Activated CD4-positive, alpha-beta T cell treated with anti-CD3 and anti-CD28 coated beads, Interleukin-10, Interleukin-2, amounts not matched to agents 100 ng/mL and 50 ng/mL, durations not matched to agents 16 hours and 8 hours (primary cell): ENCODE data around the gene TSPAN13.
"Not testable (repeated sequence)": the region's sequence is repeated elsewhere in the genome, so short reads cannot be mapped to it uniquely, and the experiment has no call there.

ENCODE experiments used
- DNase-seq: peaks from one replicate; pipeline ENCODE4 v3.0.0-alpha.2; 2020

TSPAN13 gene

GRCh38 chr7:16741676-16742075, 11.9 kb upstream of the TSPAN13 start:
- no peak for DNase-seq

- DNase-seq = no peak
Measured at GRCh38 chr7:16742547-16742946, 11.0 kb upstream of the TSPAN13 start.

GRCh38 chr7:16743236-16743635, 10.3 kb upstream of the TSPAN13 start:
- DNase-seq = no peak

- DNase-seq = no peak
Measured at GRCh38 chr7:16744518-16745250, 8.9 kb upstream of the TSPAN13 start.

- DNase-seq = no peak
Measured at GRCh38 chr7:16745645-16746044, 7.9 kb upstream of the TSPAN13 start.

DNA sequence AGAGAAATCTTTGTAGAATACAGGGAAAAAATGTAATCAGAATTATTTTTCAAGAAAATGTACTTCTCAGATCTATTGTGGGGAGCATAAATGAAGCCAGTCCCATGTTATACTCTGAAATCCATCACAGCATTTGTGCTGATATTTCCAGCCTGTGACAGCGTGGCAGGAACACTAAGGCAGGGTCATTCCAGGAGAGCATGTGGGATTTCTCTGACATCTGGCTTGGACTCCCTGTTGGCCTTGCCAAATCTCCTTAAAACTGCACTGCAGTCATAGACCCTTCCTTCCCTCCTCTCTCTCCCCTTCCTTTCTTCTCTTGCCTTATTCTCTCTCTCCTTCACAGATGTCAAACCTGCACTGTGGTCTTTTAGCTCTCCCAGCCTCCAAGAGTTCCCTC, 6.5 kb upstream of the TSPAN13 start:
- DNase-seq = no peak

DNA sequence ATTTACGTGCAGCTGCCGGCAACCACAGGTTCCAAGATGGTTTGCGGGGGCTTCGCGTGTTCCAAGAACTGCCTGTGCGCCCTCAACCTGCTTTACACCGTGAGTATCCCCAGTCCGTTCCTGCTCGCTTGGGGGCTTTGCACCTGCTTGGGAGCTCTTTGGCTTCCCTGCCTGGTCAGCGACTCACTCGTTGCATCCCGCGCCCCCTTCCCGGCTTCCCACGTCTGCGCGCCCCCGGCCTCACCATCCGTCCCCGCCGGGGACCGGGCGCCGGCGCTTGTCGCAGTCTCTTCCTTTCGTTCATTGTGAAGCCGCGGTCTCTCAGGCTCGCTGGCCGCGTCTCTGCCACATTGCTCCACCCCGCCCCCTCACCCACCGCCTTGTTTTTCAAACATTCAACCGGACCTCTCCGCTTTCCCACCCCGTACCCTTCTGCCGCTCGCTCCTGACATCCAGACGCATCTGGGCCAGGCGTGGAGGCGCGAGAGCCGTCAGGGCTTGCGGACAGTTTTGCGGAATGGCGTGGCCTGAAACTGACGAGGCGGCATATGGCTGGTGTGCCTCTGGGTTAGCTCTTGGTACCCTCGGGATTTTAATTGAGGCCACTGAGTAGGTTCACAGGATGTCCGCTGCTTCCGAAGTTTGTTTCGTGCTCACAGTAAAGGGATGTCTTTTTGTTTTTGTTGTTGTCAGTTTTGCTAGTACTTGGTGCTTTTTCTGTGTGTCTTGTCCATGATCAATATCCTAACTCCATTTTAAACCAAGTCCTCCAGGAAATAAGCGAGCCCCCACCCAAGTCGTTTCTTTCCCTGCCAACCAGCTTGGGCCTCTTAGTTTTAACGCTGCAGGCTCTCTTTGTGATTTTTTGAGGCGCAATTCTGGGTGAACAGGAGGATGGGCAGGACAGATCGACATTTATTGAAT, 639 bp downstream of the TSPAN13 start:
- DNase-seq = peak; percentile 5

DNA sequence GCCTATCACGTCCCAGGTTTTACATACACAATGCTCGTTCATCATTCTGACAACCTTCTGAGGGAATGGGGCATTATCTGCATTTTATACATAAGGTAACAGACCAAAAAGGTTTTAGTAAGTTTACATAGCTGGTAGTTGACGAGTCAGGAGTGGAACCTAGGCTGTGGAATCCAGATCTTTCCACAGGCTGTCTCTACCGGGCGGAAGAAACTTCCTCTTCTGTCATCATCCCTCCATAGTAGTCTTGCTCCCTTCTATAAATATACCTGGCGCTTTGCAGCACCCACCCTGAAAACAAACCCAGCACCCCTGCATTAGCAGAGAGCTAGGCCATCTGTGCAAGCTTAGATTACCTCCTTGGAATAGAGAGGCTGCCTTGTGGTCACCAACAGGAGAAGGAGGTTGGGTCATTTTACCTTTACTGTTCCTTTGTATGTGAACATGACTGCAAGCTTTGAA, 1.3 kb downstream of the TSPAN13 start:
- no peak for DNase-seq

DNA sequence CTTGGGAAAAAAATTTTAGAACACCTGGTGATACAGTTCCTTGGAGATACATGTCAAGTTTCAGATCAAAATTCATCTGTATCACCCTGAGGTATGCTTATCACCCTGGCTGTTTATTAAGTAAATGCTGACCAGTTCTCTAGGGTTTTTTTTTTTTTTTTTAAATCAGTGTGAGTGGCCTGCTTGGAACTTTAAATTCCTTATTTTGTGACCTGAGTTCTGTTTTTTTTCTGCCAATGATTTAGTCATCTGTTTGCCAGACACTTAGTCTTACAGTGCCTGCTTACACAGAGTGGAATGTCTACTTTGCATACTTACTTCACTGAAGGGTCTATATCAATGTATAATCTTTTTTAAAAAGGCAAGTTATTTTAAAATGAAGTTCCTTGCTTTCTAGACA, 1.8 kb downstream of the TSPAN13 start:
- DNase-seq = no peak

DNA sequence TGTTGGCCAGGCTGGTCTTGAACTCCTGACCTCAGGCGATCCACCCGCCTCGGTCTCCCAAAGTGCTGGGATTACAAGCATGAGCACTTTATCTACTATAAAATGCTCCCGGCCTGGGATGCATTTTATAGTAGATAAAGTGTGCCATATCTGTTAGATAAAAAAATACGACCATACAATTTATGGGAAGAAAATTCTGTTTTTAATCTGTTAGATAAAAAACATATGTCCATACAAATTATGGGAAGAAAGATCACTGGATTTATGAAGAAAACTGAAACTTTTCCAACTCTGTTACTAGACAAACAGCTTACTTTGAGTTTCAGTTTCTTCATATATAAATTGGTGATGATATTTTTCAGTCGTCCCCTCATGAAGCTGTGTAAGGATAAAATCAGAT, 4.5 kb downstream of the TSPAN13 start:
- DNase-seq = no peak

DNA sequence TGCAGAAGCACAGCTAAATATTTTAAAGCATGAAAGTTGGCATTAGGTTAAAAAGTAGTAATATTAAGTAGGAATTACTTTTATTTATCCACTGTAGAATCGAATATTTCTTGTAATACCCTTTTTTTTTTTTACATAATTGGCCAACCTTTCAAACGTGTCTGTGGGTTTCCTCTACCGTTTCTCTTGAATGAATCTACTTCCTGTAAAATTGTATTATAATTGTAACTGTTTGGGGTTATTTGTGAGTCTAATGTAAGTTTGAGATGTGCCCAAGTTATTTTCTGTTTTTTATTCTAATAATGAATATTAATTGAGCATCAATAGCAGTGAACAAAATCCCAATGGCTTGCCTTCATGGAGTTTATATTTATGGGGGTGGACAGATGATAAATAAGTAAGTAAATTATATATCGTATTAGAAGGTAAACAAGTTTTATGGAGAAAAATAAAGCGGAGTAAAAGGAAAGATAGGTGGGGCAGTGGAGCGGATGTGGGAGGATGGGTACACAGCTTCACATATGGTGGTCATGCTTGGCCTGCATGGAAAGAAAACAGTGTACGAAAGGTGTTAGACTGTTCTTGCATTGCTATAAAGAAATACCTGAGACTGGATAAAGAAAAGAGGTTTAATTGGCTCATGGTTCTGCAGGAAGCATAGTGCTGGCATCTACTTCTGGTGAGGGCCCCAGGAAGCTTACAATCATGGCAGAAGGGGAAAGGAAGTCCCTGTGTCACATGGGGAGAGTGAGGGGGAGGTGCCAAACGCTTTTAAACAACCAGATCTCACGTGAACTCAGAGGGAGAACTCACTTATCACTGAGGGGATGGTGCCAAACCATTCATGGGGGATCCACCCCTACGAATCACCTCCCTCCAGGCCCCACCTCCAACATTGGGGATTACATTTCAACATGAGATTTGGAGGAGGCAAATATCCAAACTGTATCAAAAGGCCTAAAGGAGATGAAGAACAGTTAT, 5.4 kb downstream of the TSPAN13 start:
- no peak for DNase-seq

GRCh38 chr7:16759840-16760239, 6.3 kb downstream of the TSPAN13 start:
- DNase-seq = no peak

GRCh38 chr7:16762177-16762576, 8.6 kb downstream of the TSPAN13 start:
- DNase-seq = no peak

GRCh38 chr7:16764942-16765341, 11.4 kb downstream of the TSPAN13 start:
- no peak for DNase-seq

- DNase-seq = no peak
Measured at GRCh38 chr7:16765436-16765859, 11.9 kb downstream of the TSPAN13 start.

DNA sequence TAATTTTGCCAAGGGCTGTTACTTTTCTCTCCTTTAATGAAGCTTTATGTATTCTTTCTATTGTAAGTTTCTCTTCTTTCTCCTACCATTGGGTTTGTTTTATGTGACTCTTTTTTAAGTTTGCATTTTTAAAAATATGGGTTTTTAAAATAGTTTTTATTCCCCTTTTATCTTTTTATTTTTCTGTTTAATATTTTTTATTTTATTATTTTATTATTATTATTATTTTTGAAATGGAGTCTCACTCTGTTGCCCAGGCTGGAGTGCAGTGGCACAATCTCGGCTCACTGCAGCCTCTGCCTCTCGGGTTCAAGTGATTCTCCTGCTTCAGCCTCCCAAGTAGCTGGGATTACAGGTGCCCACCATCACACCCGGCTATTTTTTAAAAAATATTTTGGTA, 16.4 kb downstream of the TSPAN13 start:
- not testable (repeated sequence) for DNase-seq

DNA sequence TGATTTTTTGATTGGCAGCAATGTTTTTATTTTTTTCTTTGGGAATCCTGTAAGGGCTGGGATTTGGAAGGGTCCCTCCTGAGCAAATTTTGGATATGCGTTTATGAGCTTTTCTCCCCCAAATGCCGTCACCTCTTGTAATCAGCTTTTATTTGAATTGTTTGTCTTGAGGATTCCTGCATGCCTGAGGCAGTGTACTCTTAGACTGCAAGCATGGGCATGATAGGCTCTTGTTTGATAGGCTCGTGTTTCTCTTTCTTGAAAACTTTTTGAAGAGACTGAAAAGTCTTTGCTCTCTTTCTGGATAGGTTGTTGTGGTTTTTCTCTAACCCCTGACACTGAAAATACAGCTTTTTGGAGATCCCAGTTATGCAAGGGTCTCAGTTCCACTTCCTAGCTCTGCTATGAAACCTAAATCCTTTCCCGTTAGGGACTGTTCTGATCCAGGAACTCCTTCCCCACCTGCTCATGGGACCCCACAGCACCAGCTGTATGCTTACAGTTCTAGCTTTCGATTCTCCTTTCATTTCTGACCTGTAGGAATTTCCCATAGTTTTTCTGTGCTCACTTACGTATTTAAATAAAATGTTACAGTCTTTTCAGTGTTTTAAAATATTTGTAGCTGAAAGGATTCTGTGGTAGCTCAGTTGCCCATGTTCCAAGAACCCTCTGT, 17.2 kb downstream of the TSPAN13 start:
- no peak for DNase-seq

DNA sequence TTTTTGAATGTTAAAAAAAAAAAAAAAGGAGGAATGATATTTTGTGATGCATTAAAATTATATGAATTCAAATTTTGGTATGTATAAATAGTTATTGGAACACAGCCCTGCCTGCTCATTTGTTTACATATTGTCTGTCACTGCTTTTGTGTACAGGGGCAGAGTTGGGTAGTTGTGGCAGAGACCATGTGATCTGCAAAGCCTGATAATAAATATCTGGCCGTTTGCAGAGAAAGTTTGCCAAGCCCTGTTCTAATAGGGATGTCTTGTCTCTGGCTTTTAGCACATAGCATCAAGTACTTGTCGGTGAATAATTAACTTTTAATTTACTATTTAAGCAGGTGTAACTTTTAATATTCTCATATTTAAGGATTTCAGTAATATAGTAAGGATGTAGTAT, 19.8 kb downstream of the TSPAN13 start:
- no peak for DNase-seq

- DNase-seq = no peak
Measured at GRCh38 chr7:16773884-16774283, 20.3 kb downstream of the TSPAN13 start.

- DNase-seq = no peak
Measured at GRCh38 chr7:16774294-16774693, 20.7 kb downstream of the TSPAN13 start.

- no peak for DNase-seq
Measured at GRCh38 chr7:16774986-16775385, 21.4 kb downstream of the TSPAN13 start.

- DNase-seq = no peak
Measured at GRCh38 chr7:16776053-16776452, 22.5 kb downstream of the TSPAN13 start.
